HL-60 (cell line): ENCODE measurements around the gene SELENOO.

ENCODE experiments used
- DNase-seq, 2 experiments: peaks; one replicate each; pipeline ENCODE4 v3.0.0-alpha.2; 2010 to 2020; ENCODE audit warnings: low read depth in 1 of 2, low spot score in 1 of 2
- H3K27ac ChIP-seq: fragments of 250-450 bp; sonication (Bioruptor Pico); replicated peaks from 2 replicates; pipeline ENCODE4 v1.5.1; 2020; ENCODE audit warnings: mild to moderate bottlenecking, moderate library complexity
- H3K27me3 ChIP-seq: fragments of 250-450 bp; sonication (Bioruptor Pico); 2 replicates; pipeline ENCODE4 v1.5.1; 2021; ENCODE audit warnings: mild to moderate bottlenecking, moderate library complexity; ENCODE audit not compliant: insufficient read depth, poor library complexity, severe bottlenecking
- H3K4me3 ChIP-seq: replicated peaks from 2 replicates; pipeline ENCODE4 v1.5.1; 2011; ENCODE audit warnings: mild to moderate bottlenecking, control low read depth, low read length; ENCODE audit not compliant: insufficient read depth
- CTCF ChIP-seq: IDR thresholded peaks from one replicate; pipeline ENCODE4 v1.5.1; 2011; ENCODE audit warnings: low read length, control low read depth, inconsistent platforms; ENCODE audit not compliant: insufficient read depth
- GABPA ChIP-seq: IDR thresholded peaks from 2 replicates; pipeline ENCODE4 v1.6.1; 2012; ENCODE audit warnings: low read depth
- POLR2AphosphoS5 ChIP-seq: IDR thresholded peaks from 2 replicates; pipeline ENCODE4 v1.6.1; 2012; ENCODE audit warnings: low read depth
- REST ChIP-seq: IDR thresholded peaks from 2 replicates; pipeline ENCODE4 v1.6.1; 2012; ENCODE audit warnings: low read depth; ENCODE audit not compliant: insufficient replicate concordance
- SPI1 ChIP-seq: IDR thresholded peaks from 2 replicates; pipeline ENCODE4 v1.6.1; 2012; ENCODE audit warnings: low read depth, mild to moderate bottlenecking, borderline replicate concordance

The SELENOO gene

GRCh38 chr22:50238755-50239154 lies 37.9 kb downstream of the SELENOO start:
- no peak for DNase-seq
- Histone ChIP-seq H3K4me3 (no peak overlapping the region), H3K27ac (no peak overlapping the region), H3K27me3 (no peaks in the 10 kb centered on the region)
- TF ChIP-seq GABPA (no peak), SPI1 (no peak), POLR2AphosphoS5 (no peak), CTCF (no peak), REST (no peak)

GRCh38 chr22:50242406-50242949 lies 41.7 kb downstream of the SELENOO start:
- TF ChIP-seq POLR2AphosphoS5 (no peak), CTCF (no peak), GABPA (no peak), REST (no peak), SPI1 (no peak)
- peak overlapping the region; percentile 82; the same call in 1 of the 2 replicates for H3K27ac ChIP-seq
- no peaks in the 10 kb centered on the region for H3K27me3 ChIP-seq
- no peak for DNase-seq
- H3K4me3 ChIP-seq, result peak overlapping the region; percentile 96

- Histone ChIP-seq H3K27ac (peak overlapping the region; percentile 82), H3K27me3 (no peaks in the 10 kb centered on the region), H3K4me3 (peak overlapping the region; percentile 96)
- TF ChIP-seq POLR2AphosphoS5, result no peak
- DNase-seq, result peak in 1 of 2 experiments; percentile 50
Measured at GRCh38 chr22:50243685-50244419, 43.0 kb downstream of the SELENOO start.

GRCh38 chr22:50244420-50245213 lies 43.8 kb downstream of the SELENOO start, which contains the start of gene TUBGCP6:
TUBGCP6 (minus strand) TSS chr22:50245023; CDS start chr22:50244459, 564 bp downstream.
- peak; percentile 84 to 92 for DNase-seq
- H3K4me3 ChIP-seq, result peak within 1 kb of the TSS; percentile 96
- no peaks in the 10 kb centered on the region for H3K27me3 ChIP-seq
- H3K27ac ChIP-seq, result peak within 1 kb of the TSS; percentile 82
- TF ChIP-seq POLR2AphosphoS5 (peak; percentile 87), SPI1 (no peak), CTCF (no peak), GABPA (peak; percentile 93)
